A673 (cell line): ENCODE measurements around the gene RGS16.

Experiments
- CTCF ChIP-seq: fragments of 300-800, 200-600 bp; sonication (generic); conservative IDR thresholded peaks from 2 replicates; pipeline ENCODE4 v1.5.1; 2017; ENCODE audit warnings: low read depth, mild to moderate bottlenecking, antibody characterized with exemption, low read length, moderate library complexity, mixed read lengths
- EZH2 ChIP-seq: fragments of 200-600 bp; sonication (generic); IDR thresholded peaks from 2 replicates; pipeline ENCODE4 v1.6.1; 2017; ENCODE audit warnings: borderline replicate concordance, low read depth, mild to moderate bottlenecking, mixed read lengths, antibody characterized with exemption, low read length; ENCODE audit not compliant: poor library complexity, severe bottlenecking

- TF ChIP-seq CTCF = no peak
- no peak for TF ChIP-seq EZH2
These were observed 13.7 kb upstream of the RGS16 start for GRCh38 chr1:182617734-182618351.
